NCI-H1436 treated with DMSO at 0.1 percent for 48 hours (cell line): Measurements from ENCODE around the gene PRR23B.

Experiments used
- DNase-seq: peaks from one replicate; lab custom pipeline; 2025; lab: John Stamatoyannopoulos, UW

The PRR23B gene

DNA sequence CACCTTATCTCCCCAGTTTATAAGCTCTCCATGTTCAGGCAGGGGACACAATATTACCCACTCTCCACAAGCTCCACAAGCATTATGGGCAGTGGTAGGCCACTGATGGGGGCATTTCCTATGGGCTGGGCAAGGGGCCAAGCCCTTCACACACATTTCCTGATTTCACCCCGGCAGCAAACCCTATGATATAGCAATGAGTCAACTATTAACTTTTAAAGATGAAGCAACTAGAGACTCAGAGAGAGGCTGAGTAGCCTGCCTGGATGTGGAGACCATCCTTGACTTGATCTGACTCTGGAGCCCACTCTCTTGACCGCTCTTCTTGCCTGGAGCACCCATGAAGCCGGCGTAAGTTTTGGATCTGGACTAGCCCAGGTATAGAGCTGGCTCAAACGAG is 46.3 kb downstream of the PRR23B start:
- DNase-seq, result no peak

DNA sequence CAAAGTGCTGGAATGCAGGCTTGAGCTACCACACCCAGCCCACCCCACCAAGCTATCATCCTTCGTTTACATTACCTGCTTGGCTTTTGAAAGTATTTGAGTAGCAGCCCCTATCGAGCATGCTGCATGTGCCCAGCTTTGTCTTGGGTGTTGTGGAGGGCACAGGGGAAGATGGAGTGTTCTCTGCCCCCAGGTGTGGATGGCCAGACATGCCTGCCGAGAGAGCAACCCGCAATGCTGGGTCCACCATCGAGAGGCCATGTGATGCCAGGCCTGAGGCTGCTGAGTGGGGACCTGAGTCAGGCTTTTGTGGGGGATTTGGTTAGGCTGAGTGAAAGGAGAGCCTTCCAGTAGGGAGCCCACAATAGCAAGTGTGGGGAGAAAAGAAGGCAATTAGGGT is 47.8 kb downstream of the PRR23B start:
- DNase-seq, result no peak

DNA sequence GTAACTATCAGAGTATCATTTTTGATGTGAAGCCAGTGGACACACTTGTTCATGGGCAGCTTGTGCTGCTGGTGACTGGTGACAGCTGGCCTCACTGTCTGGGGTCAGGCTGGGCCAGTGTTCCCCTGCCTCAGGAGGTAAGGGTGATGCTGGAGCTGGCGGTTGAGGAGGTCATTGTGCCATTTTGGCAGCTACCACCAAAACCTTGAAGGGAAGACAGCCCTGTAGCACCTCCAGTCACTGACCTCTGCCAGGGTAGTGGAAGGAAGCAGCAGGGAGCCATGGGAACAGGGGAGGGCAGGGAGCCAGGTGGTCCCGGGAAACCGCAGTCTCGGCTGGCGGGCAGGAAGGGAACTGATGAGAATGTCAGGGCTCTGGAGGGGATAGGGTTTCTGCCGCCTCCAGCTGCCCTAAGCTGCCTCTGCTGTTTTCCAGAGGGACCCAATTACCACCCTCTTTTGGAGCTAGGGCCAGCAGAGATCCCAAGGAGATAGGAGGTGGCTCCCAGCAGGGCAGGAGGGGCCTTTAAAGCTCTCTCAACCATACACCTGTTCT is 48.9 kb downstream of the PRR23B start:
- DNase-seq, result no peak
